ENCODE results near the gene CRABP2.
A peak's percentile ranks its signal among the peaks of the same experiment; 100 is the strongest.

CRABP2 gene

DNA sequence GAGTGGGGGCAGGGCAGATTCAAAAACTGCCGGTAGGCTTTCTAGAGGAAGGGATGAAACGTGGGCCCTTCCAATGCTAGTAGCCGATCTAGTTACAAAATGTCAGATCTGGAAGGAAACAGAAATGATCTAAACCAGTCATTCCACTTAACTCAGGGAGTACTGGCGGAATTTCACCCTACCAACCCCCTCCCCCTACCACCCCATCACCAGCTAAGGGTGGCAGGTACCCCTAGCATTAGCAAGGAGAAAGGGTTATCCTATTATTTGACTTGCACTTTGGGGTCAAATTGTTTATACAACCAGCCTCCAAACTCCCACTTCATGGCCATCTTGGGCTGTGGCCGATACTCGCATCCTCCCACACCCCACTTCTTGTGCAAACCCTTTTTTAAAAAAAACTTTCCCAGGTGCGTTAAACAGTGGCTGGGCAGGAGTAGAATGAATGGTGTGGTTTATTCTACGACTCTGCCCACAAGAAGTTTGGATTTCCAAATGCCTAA lies 36.1 kb upstream of the CRABP2 start:
- DNase-seq: no peak

DNA sequence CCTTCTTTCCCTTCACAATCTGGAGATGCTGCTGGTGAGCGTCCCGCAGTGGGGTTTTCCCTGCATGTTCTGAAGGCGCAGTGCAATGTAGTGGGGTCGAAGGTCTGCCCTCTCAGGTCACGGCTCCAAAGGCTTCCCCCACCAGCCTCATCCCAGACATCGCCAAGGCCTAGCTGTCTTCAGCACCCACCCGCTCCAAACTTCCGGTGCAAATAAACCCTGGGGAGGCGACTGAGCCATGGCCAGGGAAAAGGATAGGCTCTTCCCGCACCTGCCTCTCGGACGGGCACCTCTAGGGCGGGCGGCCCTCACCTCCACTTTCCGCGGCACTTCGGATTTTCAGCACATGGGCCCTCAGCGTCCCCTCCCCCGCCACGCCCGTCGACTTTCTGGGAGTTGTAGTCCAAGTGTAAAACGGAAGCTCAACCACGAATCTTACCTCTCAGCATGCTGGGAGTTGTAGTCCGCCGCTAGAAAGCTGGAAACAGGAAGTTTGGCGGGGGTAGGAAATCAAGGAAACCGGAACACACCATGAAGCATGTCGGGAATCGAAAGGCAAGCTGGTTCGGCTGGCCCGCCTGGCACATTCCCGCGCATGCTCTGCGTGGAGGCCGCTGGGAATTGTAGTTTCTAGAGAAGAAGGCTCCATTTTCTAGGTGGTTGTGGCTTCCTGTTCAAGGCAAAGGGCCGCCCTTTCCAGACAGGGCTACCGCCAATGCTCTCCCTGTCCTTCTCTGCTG lies 35.5 kb upstream of the CRABP2 start, which contains the start of gene MRPL24:
TSS of gene MRPL24 (minus strand) at position 348 of the 740 bp plus-strand sequence. CDS start 2,384 bp downstream, outside the sequence.
- DNase-seq: peak; percentile 84 to 100 (median 95)

DNA sequence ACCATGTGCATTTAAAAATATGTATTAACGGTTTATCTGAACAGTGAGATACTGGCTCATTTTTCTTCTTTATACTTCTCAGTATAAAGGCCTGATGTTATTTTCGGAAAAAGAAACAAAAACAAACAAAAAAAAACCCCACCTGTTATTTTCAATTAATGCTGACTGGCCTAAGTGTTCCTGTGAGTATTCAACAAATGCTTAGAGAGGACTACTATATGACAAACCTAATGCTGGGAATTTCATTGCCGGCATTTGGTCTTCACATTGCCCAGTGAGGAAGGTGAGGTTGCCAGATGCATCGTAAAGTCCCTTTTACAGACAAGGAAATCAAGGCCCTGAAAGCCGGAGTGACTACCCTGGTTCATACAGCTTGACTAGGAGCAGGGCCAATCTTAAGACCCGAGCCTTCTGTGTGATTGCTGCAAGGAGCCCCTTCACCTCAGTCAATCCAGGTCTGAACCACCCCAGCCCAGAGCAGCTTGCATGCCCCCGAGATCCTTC lies 34.9 kb upstream of the CRABP2 start:
- DNase-seq: no peak

DNA sequence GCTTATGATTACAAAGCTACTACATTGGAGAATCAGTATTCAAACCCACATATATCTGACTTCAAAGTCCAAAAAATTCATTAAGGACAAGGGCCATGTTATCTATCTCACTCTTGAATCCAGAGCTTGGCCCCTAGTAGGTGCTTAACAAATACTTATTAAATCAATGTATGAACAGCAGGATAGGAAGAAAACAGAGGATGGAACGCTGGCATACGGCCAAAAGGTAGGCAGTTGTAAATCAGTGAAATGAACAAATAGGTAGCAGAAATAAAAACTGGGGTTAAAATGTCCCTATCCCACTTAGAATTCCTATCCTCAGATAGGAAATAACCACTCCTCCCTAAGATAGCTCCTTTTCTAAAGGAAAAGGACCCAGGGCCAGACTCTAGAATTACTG lies 33.5 kb upstream of the CRABP2 start:
- DNase-seq: no peak

DNA sequence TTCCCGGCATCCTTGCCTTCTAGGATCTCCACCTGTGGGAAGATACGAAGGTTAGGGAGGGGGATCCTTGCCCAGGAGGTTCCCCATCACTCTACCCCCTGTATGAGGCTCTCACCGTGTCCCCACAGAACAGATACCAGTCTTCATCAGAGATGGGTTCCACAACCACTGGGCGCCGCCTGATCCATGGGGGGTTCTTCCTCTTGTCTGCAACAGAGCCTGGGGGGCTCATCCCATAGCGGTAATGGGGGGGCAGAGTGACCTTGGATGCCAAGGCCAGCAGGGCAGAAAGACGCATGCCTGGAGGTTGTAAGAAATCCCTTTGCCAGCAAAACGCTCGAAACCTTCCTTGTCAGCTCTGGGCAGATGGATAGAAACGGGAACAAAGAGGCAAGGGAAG lies 33.0 kb upstream of the CRABP2 start:
- no peak for DNase-seq

DNA sequence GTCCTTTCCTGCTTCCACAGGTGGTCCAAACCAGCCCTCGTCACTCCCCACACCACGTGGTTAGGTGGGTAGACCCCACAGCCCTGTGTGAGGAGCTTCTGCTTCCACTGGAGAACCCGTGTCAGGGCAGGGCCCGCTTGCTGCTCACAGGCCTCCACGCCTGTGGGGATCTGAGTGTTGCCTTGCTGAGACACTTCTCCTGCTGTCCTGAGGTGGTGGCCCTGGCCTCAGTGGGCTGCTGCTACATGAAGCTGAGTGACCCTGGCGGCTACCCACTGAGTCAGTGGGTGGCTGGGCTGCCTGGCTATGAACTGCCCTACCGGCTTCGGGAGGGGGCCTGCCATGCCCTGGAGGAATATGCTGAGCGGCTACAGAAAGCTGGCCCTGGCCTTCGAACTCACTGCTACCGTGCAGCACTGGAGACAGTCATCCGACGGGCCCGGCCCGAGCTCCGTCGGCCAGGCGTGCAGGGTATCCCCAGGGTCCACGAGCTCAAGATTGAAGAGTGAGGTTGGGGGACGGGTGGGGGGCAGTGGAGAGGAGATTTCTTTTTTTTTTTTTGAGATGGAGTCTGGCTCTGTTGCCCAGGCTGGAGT lies 28.7 kb upstream of the CRABP2 start:
- no peak for DNase-seq

DNA sequence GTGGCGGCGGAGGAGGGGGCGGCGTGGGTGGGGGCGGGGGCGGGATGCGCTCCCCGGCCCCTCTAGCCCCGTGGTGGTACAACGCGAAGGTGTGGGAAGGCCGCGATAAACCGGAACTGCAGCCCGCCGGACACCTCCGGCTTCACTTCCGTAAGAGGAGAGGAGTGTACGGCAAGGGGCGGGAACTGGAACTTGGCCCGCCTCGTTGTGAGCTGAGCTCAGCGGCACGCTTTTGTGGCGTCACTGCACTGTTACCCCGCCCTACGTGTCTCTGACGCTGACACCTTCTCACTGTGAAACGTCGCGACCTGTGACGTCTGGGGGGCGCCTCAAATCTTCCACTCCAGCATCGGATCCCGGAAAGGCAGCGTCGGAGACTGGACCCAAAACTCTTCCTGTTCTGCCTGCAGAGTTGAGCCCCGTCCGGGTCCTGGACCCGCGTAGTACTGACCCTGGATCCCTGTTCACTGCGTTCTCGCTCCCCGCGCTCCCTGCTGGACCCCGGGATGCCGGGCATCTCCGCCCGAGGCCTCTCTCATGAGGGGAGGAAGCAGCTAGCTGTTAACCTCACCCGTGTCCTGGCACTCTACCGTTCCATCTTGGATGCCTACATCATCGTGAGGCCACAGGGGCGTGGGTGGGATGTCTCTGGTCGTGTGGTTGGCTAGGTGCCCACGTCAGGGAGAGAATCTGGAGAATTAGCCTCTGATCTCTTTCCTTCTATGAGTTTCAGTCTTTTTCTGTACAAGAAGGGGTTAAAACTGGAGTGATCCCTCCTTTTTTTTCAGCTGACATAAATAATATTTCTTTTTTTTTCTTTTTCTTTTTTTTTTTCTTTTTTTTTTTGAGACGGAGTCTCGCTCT lies 23.4 kb upstream of the CRABP2 start, which contains the start of gene ISG20L2:
TSS of gene ISG20L2 (minus strand) at position 168 of the 864 bp plus-strand sequence. CDS start 1,114 bp downstream, outside the sequence.
- peak; percentile 84 to 99 (median 94) for DNase-seq

DNA sequence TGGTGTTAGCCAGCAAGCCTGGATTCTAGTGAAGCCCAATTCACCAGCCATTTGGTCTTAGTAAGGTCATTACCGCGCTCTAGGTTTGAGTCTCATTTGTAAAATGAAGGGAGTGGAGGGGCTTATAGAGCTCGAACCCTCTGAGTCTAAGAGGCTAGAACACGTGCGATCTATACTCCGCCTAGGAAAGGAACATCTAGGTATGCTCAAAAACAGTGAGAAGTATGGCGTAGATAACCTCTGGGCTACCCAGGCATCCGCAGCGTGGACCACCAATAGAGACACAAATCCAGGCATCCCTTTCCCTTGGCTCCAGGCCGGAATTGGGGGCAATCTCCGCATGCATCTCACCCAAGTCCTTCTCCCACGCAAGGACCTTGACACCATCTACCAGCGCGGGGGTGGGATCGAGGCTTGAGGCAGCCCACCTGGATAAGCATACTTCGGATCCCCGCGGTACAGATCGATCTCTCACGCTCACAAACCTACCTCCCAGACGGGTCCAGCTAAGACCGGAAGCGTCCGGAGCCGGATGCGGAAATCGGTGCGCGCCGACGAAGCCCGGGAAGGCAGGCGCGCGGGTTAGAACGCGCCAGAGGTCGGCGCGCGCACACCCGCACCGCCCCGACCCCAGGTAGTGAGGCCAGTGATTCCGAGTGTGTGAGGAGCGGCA lies 22.7 kb upstream of the CRABP2 start, which contains the start of gene METTL25B:
TSS of gene METTL25B (plus strand) at position 544 of the 673 bp plus-strand sequence. CDS start 636 bp downstream, outside the sequence.
- peak in 4 of 5 experiments; percentile 47 to 91 (median 66) for DNase-seq

DNA sequence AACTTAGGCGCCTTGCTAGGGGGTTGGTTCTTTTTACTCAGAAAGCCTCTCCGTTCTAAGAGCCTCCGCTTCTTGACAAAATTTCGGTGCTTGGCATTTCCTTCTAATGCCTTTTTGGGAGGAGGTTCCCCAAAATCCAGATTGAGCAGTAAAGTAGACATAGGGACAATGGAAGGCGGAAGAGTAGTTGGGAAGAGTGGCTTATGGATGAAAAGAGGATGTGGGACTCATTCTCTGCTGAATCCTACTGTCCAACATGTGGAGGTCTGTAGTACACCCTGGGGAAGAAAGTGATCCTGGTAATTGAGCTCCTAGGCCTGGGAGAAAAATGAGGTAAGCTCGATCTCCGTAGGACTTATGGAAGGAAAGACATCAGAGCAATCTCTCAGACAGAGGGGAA lies 22.1 kb upstream of the CRABP2 start:
- no peak for DNase-seq

DNA sequence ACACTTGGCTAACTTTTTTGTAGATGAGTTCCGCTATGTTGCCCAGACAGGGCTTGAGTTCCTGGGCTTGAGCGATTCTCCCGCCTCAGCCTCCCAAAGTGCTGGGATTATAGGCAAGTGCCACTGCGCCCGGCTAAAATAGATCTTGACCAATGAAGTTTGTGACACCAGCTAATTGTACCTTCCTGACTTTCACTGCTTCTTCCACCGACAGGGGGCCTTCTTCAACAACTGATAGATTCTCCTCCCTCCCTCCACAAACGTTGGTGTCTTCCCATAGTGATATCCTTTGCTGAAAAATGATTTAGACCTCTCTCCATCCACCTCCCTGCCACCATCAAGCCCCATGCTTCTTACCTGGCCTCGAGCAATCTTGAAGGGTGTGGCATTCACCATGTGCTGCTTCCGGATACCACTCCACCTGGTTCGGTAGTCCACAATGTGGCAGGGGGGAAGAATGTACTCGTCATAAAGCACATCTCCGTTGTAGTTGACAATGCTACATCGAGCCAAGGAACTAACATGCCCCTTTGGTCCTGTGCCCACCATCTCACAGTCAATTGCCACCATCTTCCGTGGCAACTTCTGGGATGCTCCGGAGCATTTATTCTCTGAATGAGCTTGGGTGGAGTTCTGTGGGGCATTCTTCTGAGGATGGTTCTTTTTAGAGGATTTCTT lies 21.3 kb upstream of the CRABP2 start:
- peak in 2 of 5 experiments; percentile 30 to 66 for DNase-seq

DNA sequence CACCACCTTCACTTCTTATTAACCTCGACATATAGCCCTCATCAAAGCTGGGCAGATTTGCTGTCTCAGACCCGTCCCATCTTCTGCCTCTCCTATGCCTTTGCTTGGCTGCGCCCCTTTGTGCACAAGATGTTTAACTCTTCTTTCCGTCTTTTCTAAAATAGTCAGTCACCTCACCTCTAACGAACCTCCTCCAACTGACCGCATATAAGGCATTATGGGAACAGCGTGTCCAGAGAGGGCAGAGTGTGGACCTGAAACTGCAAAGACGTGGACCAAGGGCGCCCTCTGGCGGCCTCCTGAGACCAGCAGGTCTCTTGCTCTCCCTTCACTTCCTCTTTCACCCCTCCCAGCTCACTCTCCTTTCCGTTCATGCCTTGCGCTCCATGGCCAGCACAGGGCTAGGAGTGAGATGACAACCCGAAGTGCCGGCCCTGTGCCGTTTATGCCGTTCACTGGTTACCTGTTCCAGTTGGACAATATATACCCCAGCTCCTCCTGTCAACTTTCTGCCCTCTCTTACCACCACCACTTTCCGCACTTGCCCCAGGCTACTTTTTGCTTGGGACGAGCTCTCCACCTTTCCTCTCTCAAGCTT lies 20.4 kb upstream of the CRABP2 start:
- peak; percentile 62 to 77 (median 67) for DNase-seq

DNA sequence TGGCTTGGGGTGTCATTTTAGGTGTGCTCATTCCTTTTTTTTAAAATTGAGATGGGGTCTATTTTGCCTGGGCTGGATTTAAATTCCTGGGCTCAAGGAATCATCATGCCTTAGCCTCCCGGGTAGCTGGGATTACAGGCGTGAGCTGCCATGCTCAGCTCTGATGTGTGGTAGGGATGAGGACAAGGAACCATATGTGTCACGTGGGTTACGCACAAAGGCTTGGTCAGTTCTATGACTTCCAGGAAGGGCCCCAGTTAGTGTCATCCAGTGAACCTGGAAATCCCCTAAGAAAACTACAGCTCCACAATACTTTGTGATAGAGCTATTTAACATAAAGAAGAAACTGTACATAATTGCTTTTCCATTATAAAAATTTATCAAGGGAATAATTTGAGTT lies 16.2 kb upstream of the CRABP2 start:
- DNase-seq: peak in 1 of 5 experiments; percentile 26

DNA sequence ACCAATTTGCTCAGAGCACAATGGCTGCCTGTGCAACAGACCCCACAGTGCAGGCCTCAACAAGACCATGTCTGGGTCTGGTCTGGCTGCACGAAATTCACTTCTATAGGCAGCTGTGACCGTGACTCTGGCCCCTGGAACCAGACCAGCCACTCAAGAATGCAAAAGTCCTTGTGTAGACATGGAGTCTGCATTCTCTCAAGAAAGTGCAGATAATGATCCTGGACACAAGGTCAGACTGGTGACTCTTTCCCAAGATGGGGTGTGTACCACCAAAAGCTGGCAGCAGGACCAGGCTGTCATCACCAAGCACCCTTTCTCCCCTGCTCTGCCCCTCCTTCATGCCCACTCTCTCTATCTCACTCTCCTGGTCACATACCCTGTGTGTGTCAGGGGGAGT lies 15.7 kb upstream of the CRABP2 start:
- DNase-seq: no peak

DNA sequence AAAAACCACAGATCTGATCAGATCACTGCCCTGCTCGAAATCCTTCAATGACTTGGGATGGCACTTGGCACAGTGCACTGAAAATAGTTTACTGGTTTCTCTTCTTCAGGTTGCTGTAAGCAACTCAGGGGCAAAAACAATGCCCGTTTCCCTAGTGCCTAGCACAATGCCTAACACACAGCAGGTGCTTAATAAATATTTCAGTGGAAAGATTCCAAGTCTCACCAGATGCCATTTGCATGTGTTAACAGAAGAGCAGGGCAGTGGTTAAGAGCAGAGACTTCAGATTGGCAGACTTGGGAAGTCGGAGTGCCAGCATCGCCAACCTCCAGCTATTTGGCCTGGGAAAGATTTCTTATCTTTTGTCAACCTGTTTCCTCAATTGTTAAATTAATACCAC lies 12.0 kb upstream of the CRABP2 start:
- no peak for DNase-seq

DNA sequence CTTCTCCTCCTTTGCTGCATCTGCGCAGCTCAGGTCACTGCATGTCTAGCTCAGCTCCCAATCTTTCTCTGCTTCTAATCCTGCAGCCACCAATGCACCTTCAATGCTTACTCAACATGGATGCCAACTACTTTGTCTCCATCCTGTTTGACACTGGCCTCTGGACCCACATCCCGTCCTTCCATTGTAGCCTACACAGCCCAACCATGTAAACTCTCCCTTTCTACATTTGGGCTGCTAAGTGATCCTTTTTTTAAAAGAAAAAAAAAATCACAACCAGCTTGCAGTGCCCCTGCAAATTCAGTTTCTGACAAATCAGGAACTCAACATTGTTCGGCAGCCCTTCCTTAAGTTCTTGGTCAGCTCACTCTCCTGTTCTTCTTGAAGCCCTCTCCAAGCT lies 9.4 kb upstream of the CRABP2 start:
- DNase-seq: no peak

DNA sequence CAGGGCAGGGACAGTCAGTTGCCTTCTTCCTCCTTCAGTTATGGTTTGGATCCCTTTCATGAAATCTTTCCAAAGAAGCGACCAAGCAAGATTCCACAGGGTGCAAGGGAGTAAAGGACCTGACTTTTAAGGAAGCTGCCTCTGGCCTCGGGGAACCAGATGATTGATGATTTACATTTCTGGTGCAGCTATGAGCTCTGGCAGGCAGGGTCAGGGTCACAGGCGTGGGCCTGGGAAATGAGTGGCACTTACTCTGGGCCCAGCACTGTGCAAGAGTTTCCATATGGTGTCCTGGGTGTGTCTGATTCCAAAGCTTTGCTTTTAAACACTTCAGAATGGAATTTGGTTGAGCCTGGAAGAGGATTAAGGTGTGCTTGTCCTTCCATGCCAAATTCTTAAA lies 7.2 kb upstream of the CRABP2 start:
- no peak for DNase-seq

DNA sequence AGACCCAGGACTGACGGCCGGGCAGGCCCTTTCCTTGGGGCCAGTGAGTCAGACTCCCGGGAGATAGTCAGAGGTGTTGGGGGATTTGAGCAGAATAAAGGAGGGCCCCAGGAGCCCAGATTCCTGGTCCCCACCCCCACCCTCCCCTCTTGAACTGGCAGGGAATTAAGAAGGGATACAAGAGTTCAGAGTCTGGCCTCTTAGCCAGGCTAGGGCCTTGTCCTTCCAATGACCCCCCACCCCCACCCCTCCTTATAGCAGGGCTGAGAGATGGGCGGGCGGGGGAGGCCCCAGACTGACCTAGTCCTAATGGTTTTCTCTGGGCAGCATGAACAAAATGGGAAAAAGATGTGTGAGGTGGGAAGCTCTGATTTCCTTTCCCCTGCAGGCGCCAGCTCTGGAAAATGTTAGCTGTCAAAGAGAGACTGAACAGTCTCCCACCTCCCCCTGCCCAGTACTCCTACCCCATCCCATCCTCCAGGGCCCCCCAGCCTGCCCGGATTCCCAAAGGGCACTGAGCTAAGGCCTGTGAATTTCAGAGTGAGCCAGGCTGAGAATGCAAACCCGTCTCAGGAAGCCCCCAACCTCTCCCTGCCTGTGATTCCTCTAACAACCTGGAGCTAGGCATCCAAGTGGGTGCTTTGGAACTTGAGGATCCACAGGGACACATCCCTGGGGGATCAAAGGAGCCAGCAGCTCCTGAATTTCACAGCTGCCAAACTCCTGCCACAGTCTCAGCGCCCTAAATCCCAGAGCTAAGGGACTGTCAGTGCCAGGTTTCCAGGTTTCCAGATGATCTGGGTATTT lies 5.8 kb upstream of the CRABP2 start:
- no peak for DNase-seq

DNA sequence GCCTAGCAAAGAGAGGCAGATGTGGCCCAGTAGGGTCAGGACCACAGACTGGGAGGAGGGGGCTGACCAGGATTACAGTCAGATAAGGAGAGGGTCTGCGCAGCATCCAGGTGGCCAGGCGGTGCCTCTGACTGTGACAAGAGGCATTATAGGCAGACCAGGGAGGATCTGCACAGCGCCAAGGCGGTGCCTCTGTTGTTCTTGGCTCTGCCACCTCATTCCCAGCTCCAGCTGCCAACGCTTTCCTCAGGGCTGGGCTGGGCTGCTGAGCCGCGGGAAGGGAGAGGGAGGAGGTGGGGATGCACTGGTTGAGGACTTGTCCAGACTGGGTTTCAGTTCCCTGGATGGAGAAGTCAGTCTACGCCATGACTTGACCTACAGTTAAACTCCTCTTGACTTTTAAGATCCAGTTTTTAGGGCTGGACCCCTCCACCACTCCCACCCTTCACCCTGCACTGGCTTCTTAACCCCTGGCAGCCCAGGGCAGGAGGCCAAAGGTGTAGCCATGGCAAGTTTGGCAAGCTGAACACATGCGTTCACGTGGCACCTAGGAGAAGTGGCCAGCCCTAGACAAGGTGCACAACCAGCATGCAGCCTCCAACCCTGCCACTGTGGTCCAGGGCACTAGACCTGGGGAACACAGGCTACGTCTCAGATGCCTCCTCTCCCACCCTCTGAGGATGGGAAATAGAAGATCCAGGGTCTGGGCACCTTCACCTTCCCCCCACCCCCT lies 4.5 kb upstream of the CRABP2 start:
- DNase-seq: no peak

DNA sequence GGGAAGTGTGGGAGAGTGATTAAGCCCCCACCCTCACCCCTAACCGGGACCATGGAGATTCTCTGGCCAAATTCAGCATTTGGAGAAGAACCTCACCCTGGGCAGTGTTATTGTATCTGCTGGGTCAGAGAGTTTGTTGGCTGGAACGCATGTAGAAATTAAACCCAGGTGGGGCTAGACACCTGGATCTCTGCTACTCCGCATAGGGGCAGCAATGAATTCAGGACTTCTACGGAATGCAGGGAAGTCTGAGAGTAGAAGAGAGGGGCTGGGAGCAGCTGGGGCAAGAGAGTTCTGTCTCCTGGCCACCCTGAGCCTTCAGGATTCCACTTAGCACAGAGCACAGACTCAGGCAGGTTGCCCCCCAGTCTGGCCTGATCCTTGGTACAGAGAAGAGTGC lies 3.6 kb upstream of the CRABP2 start:
- DNase-seq: no peak

Data from T-helper 2 cell (primary cell).